HG02885 (cell line): ENCODE data around the gene GAA.
"Not testable (repeated sequence)": the region's sequence is repeated elsewhere in the genome, so short reads cannot be mapped to it uniquely, and the experiment has no call there.

Source experiments
- ATAC-seq: cut with Tn5 transposase; IDR thresholded peaks from one replicate; pipeline ENCODE4 v1.9.1; 2021; ENCODE audit warnings: mild to moderate bottlenecking; ENCODE audit not compliant: unreplicated experiment, poor library complexity

Gene GAA

GRCh38 chr17:80082403-80083135 is 18.8 kb upstream of the GAA start:
- ATAC-seq: no peak

- no peak for ATAC-seq
Measured at GRCh38 chr17:80083136-80083661, 18.2 kb upstream of the GAA start.

- ATAC-seq: no peak
Measured at GRCh38 chr17:80084773-80085172, 16.6 kb upstream of the GAA start.

- ATAC-seq: no peak
Measured at GRCh38 chr17:80086081-80086480, 15.3 kb upstream of the GAA start.

- ATAC-seq: no peak
Measured at GRCh38 chr17:80086616-80087015, 14.8 kb upstream of the GAA start.

- ATAC-seq: no peak
Measured at GRCh38 chr17:80087346-80088265, 13.8 kb upstream of the GAA start.

GRCh38 chr17:80089762-80090161 is 11.6 kb upstream of the GAA start:
- no peak for ATAC-seq

GRCh38 chr17:80090164-80090563 is 11.2 kb upstream of the GAA start:
- not testable (repeated sequence) for ATAC-seq

- no peak for ATAC-seq
Measured at GRCh38 chr17:80091376-80091775, 10.0 kb upstream of the GAA start.

- ATAC-seq: no peak
Measured at GRCh38 chr17:80092959-80093358, 8.4 kb upstream of the GAA start.

- ATAC-seq: no peak
Measured at GRCh38 chr17:80095038-80095843, 6.1 kb upstream of the GAA start.

GRCh38 chr17:80095844-80096475 is 5.4 kb upstream of the GAA start:
- no peak for ATAC-seq

- ATAC-seq: no peak
Measured at GRCh38 chr17:80096561-80097021, 4.8 kb upstream of the GAA start.

- ATAC-seq: no peak
Measured at GRCh38 chr17:80097127-80097621, 4.2 kb upstream of the GAA start.

GRCh38 chr17:80097844-80098691 is 3.3 kb upstream of the GAA start:
- ATAC-seq: no peak

- no peak for ATAC-seq
Measured at GRCh38 chr17:80099291-80100034, 1.9 kb upstream of the GAA start.

GRCh38 chr17:80100035-80100323 is 1.4 kb upstream of the GAA start:
- ATAC-seq: no peak

GRCh38 chr17:80101946-80102663 is 724 bp downstream of the GAA start:
- no peak for ATAC-seq
